Fibroblast of the aortic adventitia (primary cell): ENCODE results near the gene AKAP8L. TPM values are rescaled to one million over a fixed set of nuclear protein-coding genes. Genes with fewer than 3 reads are reported as not detected.

Source experiments
- DNase-seq: peaks from one replicate; pipeline ENCODE4 v3.0.0-alpha.2; 2010; ENCODE audit warnings: low read depth
- H3K4me3 ChIP-seq: 2 replicates; pipeline ENCODE4 v1.5.1; 2011; ENCODE audit warnings: low read depth, mild to moderate bottlenecking, control low read depth, low read length, moderate library complexity
- CTCF ChIP-seq: IDR thresholded peaks from 2 replicates; pipeline ENCODE4 v1.5.1; 2011; ENCODE audit warnings: mild to moderate bottlenecking, low read length, control low read depth, inconsistent platforms; ENCODE audit not compliant: insufficient read depth
- total RNA-seq: library from RNA; depleted of rRNA; stranded (reverse); fragments of >200 nt; gene quantifications from 2 replicates; pipeline ENCODE4 v1.2.3, GENCODE V29; 2012; ENCODE audit warnings: low replicate concordance

AKAP8L gene
- 45.6 and 65.8 TPM in 2 replicates for total RNA-seq

- peak; percentile 100 for DNase-seq
- peak within 1 kb of the TSS; percentile 90 for H3K4me3 ChIP-seq
- peak; percentile 71 for TF ChIP-seq CTCF
Measured at GRCh38 chr19:15418579-15419412, at the start of gene AKAP8L. TSS of gene AKAP8L (minus strand) at chr19:15418988. CDS start at chr19:15418923, 65 bp downstream.

- no peak for TF ChIP-seq CTCF
- H3K4me3 ChIP-seq = no peak overlapping the region
- DNase-seq = no peak
Measured at GRCh38 chr19:15467734-15468214, 49.0 kb upstream of the AKAP8L start.

GRCh38 chr19:15466851-15467733 is 48.3 kb upstream of the AKAP8L start:
- TF ChIP-seq CTCF = no peak
- H3K4me3 ChIP-seq = no peak overlapping the region

GRCh38 chr19:15464394-15465385 is 45.9 kb upstream of the AKAP8L start, which contains the start of gene RASAL3:
TSS of gene RASAL3 (minus strand) at chr19:15464544. CDS start at chr19:15464358, 186 bp downstream.
- DNase-seq = peak; percentile 43
- H3K4me3 ChIP-seq = no peak within 1 kb of the TSS
- no peak for TF ChIP-seq CTCF

More at GRCh38 chr19:15466851-15467733, 48.3 kb upstream of the AKAP8L start:
- DNase-seq = peak; percentile 72

GRCh38 chr19:15463861-15464371 is 45.1 kb upstream of the AKAP8L start:
- no peak for DNase-seq
- TF ChIP-seq CTCF = no peak
- H3K4me3 ChIP-seq = no peak overlapping the region
